ACHN (cell line): ENCODE results near the gene EWSR1.
"Not testable (repeated sequence)": the region's sequence is repeated elsewhere in the genome, so short reads cannot be mapped to it uniquely, and the experiment has no call there.

Experiments
- DNase-seq: peaks from one replicate; pipeline ENCODE4 v3.0.0-alpha.2; 2015
- in situ Hi-C: cut with HindIII; loops from 2 replicates; pipeline ENCODE4 v1.10.0; 2017; ENCODE audit warnings: low sequenced_read_pairs, low pct_ligation_motif_present, low pct_unique_long_range_greater_than_20kb

EWSR1 gene

GRCh38 chr22:29341056-29341848 is 73.2 kb downstream of the EWSR1 start:
- in situ Hi-C loops: no loop called here
- no peak for DNase-seq

- no peak for DNase-seq
- in situ Hi-C loops: no loop called here
Measured at GRCh38 chr22:29341849-29342127, 73.7 kb downstream of the EWSR1 start.

- DNase-seq: no peak
- in situ Hi-C loops: no loop called here
Measured at GRCh38 chr22:29342177-29342576, 74.1 kb downstream of the EWSR1 start.

GRCh38 chr22:29342577-29343312 is 74.7 kb downstream of the EWSR1 start:
- no peak for DNase-seq
- in situ Hi-C loops: no loop called here

- DNase-seq: peak; percentile 17
- in situ Hi-C loops: no loop called here
Measured at GRCh38 chr22:29343313-29343805, 75.3 kb downstream of the EWSR1 start.

- DNase-seq: peak; percentile 94
- in situ Hi-C loops: no loop called here
Measured at GRCh38 chr22:29344137-29344536, 76.1 kb downstream of the EWSR1 start.

- in situ Hi-C loops, DNase-seq: not testable (repeated sequence)
Measured at GRCh38 chr22:29344889-29345288, 76.8 kb downstream of the EWSR1 start.

GRCh38 chr22:29345932-29346331 is 77.9 kb downstream of the EWSR1 start:
- no peak for DNase-seq
- in situ Hi-C loops: no loop called here

- no peak for DNase-seq
- in situ Hi-C loops: no loop called here
Measured at GRCh38 chr22:29346659-29347058, 78.6 kb downstream of the EWSR1 start.

GRCh38 chr22:29348041-29348440 is 80.0 kb downstream of the EWSR1 start:
- in situ Hi-C loops: no loop called here
- DNase-seq: no peak

- in situ Hi-C loops: no loop called here
- no peak for DNase-seq
Measured at GRCh38 chr22:29348956-29349355, 80.9 kb downstream of the EWSR1 start.
